GM19397 (cell line): ENCODE measurements around the gene CPZ.
"Not testable (repeated sequence)": the region's sequence is repeated elsewhere in the genome, so short reads cannot be mapped to it uniquely, and the experiment has no call there.

ENCODE experiments used
- ATAC-seq: cut with Tn5 transposase; IDR thresholded peaks from one replicate; pipeline ENCODE4 v1.9.1; 2021; ENCODE audit warnings: mild to moderate bottlenecking, moderate library complexity; ENCODE audit not compliant: unreplicated experiment

CPZ gene

DNA sequence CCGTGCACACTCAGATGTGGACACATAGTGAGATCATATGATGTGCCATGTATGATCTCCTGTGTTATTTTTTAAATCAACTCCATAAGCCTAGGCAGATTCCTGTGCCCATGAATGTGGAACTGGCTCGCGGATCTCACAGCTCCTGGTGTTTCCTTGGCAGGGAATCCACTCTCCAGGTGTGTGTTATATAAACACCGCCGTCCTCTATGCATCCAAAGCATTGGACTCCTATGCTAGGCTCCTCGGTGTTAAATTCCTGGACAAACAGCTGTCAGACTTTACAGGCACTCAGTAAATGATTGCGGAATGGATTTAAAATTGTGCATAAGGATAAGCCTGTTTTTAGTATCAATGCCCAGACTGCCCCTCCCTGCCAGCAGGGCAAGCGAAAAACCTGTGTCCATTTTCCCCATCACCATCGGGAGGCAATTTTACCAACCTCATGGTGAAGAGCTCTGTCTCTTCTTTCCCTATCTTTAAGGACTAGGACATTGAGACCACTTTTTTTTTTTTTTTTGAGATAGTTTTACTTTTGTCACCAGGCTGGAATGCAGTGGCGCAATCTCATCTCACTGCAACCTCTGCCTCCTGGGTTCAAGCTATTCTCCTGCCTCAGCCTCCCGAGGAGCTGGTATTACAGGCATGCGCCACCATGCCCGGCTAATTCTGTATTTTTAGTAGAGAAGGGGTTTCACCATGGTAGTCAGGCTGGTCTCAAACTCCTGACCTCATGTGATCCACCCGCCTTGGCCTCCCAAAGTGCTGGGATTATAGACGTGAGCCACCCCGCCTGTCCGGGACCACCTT, 36.0 kb upstream of the CPZ start:
- no peak for ATAC-seq

GRCh38 chr4:8557151-8558076, 35.2 kb upstream of the CPZ start:
- ATAC-seq, result no peak

- no peak for ATAC-seq
Observed at GRCh38 chr4:8558080-8558960, 34.2 kb upstream of the CPZ start.

GRCh38 chr4:8559011-8559410, 33.6 kb upstream of the CPZ start:
- ATAC-seq, result no peak

GRCh38 chr4:8559524-8560264, 32.9 kb upstream of the CPZ start:
- ATAC-seq, result no peak

DNA sequence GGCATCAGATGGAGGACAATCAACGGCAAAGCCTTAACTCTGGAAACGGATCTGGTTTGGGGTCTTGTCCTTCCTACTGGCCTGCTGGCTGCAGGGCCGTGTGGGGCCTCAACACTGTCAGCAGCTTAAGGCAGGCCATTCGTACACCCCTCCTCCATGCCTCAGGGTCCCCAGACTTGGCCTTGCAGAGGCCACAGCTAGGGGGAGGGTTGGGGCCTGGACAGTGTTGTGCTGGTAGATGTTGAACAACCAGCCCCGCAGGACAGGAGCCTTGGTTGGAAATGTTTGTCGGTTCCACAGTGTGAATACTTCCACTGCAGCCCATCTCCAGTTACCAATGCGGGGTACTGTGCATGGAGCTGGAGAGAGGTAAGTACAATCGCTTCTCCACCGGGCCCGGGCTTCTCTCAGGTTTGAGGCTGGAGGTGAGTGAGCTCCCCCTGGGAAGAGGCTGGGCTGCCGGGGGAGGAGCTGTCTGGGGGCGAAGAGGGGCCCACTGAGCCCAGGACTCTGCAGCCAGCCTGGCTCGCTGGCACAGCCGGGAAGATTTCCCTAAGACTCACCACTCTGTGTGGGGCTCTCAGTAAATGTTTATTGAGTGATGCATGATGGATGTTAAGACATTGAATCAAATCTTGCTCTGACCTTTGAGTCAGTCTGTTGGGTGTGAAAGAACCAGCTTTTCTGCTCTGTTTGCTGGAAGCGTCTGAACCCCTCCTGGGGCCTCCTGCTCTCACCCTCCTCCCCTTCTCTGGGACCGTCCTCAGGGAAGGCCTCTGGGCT, 32.1 kb upstream of the CPZ start:
- ATAC-seq, result no peak

GRCh38 chr4:8564595-8564994, 28.0 kb upstream of the CPZ start:
- ATAC-seq, result no peak

- ATAC-seq, result no peak
Observed at GRCh38 chr4:8568068-8568668, 24.4 kb upstream of the CPZ start.

- ATAC-seq, result no peak
Observed at GRCh38 chr4:8570201-8570600, 22.4 kb upstream of the CPZ start.

GRCh38 chr4:8571702-8572685, 20.6 kb upstream of the CPZ start:
- ATAC-seq, result no peak

- no peak for ATAC-seq
Observed at GRCh38 chr4:8573266-8573665, 19.3 kb upstream of the CPZ start.

- no peak for ATAC-seq
Observed at GRCh38 chr4:8574796-8575370, 17.7 kb upstream of the CPZ start.

GRCh38 chr4:8575457-8575856, 17.1 kb upstream of the CPZ start:
- ATAC-seq, result no peak

- ATAC-seq, result not testable (repeated sequence)
Observed at GRCh38 chr4:8576591-8576990, 16.0 kb upstream of the CPZ start.

- no peak for ATAC-seq
Observed at GRCh38 chr4:8577046-8577445, 15.5 kb upstream of the CPZ start.

- no peak for ATAC-seq
Observed at GRCh38 chr4:8577972-8578371, 14.6 kb upstream of the CPZ start.

DNA sequence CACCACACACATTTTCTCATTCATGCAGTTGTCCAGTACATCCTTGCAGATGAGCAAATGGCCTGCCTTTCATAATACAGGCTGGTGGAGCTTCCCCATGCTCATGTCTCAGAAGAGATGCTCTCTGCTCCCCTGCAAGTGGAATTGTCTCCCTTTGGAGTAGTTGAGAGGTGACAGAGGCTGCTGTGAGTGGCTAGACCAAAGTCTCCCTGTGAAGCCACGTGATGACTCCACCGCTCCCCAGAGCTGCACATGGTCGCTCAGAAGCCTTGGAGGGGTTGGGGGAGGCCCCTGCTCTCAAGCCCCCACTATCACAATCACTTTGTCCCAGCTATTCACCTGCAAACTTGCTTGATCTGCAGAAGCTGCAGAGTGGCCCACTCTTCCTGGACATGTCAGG, 13.8 kb upstream of the CPZ start:
- no peak for ATAC-seq
